ENCODE results near the gene LRP1-AS.
A peak's percentile ranks its signal among the peaks of the same experiment; 100 is the strongest.

DNA sequence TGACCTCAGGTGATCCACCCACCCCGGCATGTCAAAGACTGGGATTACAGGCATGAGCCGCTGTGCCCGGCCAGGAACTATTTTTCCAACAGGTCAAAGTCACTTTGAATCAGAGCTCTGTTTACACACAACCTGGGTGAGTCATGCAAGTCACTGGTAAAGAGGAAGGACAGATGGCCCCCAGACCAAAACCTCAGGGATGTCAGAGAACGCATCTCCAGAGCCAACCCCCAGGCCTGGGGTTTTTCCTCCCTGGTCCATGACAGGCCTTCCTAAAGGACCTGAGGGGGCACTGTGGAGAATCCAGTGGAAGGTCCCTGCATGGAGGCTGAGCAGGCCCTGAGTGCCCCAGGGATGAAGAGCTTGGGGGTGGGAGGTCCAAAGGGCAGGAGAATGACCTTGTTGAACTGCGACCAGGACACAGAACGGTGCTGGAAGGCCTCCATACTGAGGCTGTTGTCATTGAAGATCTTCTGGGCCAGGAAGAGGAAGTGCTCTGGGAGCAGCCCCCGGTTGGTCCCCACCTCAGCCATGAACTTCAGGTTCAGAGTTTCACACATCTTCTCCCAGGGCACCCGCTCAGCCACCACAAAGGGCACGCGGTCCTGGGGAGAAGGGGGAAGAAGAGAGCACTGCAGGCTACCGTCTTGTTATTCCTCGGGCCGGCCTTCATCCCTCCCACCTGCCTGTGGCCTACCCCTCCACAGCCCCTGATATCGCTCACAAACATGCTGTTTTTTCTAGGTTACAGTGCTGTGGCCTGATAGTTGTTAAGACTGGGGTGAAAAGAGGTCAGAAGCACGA is 45.3 kb downstream of the LRP1-AS start:
- TF ChIP-seq, protein P1, sequence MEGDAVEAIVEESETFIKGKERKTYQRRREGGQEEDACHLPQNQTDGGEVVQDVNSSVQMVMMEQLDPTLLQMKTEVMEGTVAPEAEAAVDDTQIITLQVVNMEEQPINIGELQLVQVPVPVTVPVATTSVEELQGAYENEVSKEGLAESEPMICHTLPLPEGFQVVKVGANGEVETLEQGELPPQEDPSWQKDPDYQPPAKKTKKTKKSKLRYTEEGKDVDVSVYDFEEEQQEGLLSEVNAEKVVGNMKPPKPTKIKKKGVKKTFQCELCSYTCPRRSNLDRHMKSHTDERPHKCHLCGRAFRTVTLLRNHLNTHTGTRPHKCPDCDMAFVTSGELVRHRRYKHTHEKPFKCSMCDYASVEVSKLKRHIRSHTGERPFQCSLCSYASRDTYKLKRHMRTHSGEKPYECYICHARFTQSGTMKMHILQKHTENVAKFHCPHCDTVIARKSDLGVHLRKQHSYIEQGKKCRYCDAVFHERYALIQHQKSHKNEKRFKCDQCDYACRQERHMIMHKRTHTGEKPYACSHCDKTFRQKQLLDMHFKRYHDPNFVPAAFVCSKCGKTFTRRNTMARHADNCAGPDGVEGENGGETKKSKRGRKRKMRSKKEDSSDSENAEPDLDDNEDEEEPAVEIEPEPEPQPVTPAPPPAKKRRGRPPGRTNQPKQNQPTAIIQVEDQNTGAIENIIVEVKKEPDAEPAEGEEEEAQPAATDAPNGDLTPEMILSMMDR (conservative IDR thresholded peaks at IDR 0.05; ENCODE audit: low read depth, low read length): 0 out of 2 replicates have a peak, but pooled peaks have one; percentile 14
- TF ChIP-seq EZH2 (IDR thresholded peaks at IDR 0.05; ENCODE audit: low read length, unreplicated experiment): no peak
